Measurements from ENCODE around the gene PPM1E.
"Not testable (repeated sequence)": the region's sequence is repeated elsewhere in the genome, so short reads cannot be mapped to it uniquely, and the experiment has no call there.

PPM1E gene

DNA sequence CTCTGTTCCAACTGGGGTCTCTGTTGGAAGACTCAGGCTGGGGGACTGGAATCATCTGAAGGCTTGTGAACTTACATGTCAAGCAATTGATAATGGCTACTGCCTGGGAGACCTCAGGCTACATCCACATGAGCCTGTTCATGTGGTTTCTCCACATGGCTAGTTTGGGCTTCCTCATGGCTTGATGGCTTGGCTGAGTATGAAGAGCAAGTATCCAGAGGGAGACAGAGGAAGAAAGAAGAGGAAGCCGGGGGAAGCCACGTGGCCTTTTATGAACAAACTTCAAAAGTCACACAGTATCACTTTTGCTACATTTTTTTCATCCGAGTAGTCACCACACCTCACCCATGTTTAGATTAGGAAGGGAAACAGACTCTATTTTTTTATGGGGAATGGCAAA lies 192.2 kb downstream of the PPM1E start:
- no peak for DNase-seq (ENCODE audit: low read depth)

DNA sequence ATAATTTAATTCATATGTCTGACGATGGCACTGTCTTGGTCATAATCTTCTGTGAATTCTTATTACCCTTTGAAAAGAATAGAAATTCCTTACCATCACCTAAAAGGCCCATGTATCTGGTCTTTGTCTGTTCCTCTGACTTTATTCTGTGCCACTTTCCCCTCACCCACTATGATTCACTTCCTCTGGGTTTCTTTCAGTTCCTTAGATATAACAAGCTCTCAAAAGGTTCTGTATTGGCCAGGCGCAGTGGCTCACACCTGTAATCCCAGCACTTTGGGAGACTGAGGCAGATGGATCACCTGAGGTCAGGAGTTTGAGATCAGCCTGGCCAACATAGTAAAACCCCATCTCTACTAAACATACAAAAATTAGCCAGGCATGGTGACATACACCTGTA lies 198.7 kb downstream of the PPM1E start:
- not testable (repeated sequence) for DNase-seq (ENCODE audit: low read depth)

DNA sequence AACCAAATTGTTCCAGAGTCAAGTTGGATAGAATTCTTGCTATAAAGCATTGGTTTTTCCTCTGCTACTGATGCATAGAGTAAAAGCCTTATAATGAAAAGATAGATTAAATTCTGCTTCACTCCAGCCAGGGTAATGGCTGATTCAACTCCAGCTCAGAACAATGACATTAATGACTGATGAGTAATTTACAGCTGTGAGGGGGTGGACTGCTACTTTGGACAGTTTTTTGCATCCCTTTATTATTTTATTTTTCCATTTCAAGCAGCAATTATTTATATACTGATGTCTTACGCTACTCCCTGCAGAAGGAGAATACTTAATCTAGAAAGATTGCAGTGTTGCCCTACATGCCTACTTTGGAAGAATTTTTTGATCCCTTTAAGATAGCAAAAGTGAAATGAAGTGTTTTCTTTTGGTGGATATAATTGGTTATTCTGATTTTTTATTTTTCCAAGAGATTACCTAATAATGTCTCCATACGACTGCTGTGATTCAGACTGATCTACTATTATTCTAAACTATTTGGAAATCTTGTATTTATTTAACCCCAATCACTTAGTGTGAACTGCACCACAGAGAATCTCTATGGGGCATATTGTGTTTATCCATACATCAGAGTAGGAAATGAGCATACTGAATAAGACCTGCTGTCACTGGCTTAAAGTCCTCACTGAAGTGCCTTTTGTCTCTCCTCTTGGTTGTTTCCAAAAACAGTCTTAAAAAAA lies 201.5 kb downstream of the PPM1E start:
- no peak for DNase-seq (ENCODE audit: low read depth)

DNA sequence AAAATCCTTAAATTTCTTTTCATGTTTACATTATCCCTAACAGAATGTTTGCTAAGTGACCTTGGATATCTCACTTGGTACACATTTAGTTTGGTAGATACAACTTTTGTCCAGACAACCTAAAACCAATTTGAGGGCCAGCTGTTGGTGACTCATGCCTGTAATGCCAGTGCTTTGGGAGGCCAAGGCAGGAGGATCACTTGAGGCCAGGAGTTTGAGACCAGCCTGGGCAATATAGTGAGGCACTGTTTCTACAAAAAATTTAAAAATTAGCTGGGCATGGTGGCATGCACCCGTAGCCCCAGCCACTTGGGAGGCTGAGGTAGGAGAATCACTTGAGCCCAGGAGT lies 202.0 kb downstream of the PPM1E start:
- DNase-seq (ENCODE audit: low read depth), result not testable (repeated sequence)

DNA sequence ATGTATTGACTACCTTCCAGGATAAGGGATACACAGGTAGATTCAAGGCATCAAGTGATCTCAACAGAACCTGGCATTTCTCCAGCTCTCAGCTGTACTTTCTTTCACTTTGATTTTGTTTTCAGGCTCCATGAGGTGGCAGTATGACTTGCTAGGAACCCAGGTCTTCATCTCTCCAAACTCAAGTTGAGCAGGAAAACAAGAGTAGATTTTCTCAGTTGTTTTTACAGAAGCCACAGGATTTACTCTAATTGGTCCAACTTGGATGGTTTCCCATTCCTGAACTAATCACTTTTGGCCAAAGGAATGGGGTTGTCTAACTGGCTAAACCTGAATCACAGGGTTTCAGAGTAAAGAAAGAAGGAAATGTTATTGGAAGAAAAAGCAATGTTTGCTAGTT lies 204.4 kb downstream of the PPM1E start:
- no peak for DNase-seq (ENCODE audit: low read depth)

DNA sequence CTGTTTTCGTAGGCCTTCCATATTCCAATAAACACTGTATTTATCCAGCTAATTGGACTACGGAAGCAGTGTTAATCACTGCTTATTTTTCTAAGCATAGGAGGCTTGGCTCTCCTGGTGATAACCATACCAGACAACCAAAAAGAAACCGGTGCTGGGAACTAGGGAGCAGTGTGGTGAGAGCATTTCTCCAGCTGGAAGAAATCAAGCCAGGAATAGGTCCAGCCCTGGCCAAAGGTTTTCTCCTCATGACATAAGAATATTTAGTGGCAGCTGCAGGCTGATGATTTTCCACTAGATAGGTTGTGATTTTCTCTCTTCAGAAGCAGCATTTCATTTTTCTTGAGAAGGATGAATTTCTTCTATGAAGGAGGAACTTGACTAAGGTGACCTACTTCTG lies 209.6 kb downstream of the PPM1E start:
- no peak for DNase-seq (ENCODE audit: low read depth)

DNA sequence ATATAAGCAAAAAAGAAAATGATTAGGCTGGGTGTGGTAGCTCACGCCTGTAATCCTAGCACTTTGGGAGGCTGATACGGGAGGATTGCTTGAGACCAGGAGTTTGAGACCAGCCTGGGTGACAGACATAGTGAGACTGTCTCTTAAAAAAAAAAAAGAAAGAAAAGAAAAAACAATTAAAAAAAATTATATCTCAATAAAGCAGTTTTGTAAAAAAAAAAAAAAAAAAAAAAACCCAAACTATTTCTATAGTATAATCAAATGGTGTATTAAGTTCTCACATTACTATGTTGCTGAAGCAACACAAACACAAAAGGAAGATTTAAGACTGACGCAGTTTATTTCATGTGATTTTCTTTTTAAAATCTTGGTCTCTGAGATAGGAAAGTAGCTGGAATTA lies 210.6 kb downstream of the PPM1E start:
- DNase-seq (ENCODE audit: low read depth), result no peak

DNA sequence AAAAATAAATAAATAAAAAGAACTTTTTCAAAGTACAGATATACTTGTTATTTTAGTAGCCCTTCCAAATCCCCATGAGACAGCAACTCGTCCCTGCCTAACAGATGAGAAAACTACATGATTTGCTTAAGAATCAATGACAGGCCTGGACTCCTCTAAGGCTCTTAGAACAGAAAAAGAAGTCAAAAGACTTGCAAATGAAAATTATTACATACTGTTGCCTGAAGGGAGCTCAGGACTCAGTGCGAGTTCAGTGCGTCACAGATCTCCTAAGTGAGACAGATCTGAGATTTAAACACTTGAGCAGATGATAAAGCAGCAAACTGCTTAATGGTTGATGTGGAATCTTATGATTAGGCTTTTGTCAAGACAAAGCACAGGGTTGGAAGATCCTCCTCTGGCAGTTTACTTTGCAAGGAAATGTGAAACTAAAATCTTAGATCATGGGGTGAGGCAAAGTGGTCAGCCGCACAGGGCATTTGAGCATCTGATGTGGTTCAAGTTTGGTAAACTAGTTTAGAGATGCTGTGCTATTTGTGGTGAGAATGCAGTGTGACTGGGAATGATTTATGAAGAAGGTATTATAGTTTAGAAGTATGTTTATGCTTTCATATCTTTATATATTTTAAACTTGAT lies 212.9 kb downstream of the PPM1E start:
- no peak for DNase-seq (ENCODE audit: low read depth)

DNA sequence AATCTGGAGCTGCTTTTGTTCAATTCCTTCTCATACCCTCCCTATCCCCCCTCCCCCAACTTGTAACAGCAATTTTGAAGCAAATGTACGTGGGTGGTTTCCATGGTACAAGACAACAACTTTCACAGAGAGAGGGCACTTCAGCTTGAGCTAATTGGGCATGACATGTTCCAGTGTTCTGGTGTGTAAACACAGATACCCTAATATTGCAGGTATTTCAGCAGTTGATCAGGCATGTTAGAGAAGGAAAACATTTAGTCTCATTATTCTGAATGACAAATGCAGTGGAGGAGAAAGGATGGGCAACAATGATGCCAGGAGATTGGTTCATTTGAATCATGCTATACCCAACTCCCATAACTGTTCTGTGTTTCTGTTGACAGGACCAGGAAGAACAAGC lies 213.5 kb downstream of the PPM1E start:
- no peak for DNase-seq (ENCODE audit: low read depth)

DNA sequence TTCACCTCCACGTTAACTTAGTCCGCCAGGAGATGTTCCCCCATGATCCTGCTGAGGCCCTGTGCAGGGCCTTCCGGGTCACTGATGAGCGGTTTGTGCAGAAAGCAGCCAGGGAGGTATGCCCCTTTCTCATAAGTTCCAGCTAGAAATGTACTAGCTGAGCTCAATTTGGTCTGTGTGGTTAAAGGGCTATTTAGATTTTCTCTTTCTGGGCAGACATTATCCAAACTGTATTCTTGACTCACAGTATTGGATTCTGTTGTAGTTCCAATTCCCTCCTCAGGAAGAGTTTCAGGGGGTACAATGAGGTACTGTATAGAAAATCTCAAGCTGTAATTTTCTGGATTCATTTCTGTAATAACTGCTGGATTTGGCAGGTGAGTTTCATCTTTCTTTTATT lies 214.0 kb downstream of the PPM1E start:
- no peak for DNase-seq (ENCODE audit: low read depth)

DNA sequence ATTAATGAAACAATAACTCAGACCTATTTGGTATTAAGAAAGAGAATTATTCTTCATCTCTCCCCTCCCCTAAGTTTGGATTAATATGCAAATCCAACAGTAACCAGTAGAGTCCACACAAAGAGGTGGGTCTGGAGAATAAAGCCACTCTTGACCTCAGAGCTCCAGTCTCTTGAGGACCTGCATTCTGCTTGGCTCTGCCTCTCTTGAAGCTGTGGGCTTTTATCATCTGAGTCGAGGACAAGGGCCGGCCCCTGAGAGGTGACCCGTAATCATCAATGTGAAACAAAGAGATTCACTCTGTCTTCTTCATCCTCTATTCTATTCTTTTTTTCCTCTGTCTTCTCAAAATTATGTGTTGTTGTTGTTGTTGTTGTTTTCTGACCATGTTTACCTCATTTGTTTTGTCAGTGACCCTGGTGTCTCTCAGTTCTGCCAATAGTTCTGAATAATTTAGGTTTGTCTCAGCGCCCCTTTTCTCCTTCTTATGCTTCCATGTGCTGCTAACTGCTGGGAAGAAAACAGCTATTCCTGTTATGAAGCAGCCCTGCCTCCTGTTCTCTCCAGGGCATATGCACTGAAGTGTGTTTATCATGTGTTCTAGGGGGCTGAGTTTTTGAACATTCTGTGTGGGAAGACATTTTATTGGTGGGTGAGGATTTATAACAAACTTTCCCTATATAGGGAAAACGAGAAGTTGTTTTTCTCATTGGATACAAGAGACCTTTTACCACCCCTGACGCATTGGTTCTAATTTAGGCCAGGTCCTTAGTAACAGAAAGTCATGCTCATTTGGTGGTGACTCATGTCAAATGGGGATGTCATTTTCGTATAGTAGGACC lies 215.2 kb downstream of the PPM1E start:
- DNase-seq (ENCODE audit: low read depth), result no peak

DNA sequence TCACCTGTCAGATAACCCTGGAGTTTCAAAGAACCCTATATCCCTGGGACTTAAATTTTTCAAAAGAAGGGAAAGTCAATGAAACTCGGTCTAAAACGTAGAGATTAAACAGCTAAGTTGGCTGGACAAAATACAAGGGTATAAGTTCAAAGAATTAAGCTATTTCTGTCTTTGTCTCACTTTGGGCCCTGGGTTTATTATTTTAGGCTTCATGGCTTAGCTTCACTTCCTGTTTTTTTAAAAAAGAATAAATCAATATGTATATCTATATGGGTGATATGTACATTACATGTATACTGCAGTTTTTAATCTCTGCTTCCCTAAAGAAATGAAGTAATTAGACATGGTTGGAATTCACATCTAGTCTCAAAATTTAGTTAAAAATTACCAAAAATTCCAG lies 218.7 kb downstream of the PPM1E start:
- no peak for DNase-seq (ENCODE audit: low read depth)

DNA sequence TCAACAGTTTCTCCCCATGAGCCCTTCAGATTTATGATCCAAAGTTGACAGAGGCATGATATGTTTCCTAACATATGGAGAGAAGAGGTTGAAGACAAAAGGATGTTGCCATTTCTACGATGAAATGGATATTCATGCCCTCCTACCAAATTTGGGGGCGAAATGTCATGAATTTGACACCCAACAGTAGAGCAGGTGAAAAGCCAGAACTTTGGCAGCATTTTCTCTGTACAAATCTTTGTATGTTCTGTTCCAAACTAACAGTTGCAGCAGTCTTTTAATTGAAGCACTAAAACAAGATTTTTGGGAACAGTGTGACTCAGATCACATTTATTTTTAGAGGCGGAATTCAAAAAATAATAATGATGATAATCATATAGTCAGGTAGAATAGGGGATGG lies 220.9 kb downstream of the PPM1E start:
- DNase-seq (ENCODE audit: low read depth), result no peak

DNA sequence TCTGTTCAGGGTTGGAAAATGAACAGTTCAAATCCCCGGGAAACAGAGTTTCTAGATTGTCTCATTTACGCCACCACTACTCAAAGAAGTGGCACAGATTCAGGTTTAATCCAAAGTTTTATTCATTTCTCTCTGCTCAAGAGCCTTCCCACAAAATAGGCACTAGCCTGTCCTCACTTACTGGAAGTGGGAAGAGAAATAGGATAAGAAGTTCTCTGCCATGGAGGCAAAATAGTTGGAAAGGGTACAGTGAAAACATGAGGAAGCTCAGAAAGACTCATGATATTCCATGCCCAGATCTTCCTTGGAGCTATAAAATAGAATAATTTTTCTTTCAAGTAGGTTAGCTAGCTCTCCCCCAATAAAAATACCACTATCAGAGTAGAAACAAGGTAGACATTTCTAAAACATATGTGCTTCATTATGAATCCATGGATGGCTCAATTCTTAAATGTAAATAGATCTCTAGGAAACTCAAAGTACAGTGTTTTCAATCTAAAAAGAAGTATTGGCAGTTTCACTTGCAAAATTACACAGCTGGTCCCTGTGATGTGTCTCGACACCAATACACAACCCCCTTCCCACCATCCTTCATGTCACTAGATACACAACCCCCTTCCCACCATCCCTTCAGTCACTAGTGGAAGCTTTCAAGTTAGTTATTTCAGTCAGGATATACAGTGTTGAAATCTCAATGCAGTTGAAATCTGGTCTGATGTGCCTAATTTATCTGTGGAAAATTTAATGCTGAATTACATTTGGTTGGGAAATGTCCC lies 225.2 kb downstream of the PPM1E start:
- DNase-seq (ENCODE audit: low read depth), result no peak

DNA sequence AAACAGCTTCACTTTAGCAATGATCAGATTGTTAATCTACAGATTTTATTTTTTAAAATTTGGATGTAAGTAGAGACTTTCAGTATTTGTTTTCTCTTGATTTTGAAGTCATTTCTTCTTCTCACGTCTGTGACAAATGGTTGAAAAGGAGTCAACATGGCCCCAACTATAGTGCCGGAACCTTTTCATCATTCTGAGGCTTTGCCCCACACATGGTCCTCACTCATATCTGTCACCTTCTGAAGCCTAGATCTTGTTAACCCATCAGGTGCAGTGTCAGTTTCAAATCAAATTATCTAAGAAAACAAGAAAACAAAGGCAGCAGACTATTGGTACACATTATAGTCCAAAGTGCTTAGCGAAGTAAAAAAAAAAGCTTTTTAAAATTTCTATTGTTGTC lies 227.0 kb downstream of the PPM1E start:
- no peak for DNase-seq (ENCODE audit: low read depth)

DNA sequence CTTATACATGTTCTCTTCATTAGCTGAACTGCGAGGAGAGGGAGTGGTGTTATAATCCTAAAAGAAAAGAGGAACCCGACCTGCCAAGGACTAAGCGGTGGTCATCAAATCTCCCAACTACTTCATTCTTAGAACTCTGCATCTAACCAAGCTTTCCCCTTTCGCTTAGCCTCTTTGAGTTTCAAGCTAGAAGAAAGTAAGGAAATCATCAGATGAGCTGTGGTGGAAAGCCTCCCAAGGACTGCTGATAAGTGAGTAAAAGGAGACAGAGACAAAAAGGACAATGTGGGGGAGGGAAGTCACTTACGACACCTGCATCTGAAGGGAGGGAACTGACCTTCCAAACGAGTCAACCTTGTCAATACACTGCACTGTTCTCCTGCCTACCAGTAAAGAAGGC lies 229.7 kb downstream of the PPM1E start:
- DNase-seq (ENCODE audit: low read depth), result no peak

DNA sequence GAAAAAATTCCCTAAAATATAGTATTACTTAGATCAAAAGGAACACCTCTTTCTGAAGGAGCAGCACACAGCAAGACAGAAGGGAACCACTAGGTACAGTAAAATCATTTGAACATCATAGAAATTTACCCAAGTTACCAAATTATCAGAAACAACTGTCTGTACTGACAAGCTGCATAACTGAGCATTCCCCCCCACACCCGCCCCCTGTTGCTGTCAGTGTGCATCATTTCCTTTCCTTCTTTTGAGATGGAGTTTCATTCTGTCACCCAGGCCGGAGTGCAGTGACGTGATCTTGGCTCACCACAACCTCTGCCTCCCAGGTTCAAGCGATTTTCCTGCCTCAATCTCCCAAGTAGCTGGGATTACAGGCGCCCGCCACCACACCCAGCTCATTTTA lies 230.3 kb downstream of the PPM1E start:
- no peak for DNase-seq (ENCODE audit: low read depth)

DNA sequence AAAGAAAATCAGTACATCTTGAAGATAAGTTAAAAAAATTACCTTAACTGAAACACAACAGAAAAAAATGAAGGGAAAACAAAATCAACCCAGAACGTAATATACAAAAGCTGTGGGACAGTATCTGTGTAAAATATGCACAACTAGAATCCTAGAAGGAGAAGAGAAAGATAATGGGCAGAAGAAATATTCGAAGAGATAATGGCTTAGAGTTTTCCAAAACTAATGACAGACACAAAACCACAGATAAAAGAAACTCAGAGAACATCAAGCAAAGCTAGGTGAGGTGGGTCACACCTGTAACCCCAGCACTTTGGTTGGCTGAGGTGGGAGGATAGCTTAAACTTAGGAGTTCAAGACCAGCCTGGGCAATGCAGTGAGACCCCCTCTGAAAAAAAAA lies 234.0 kb downstream of the PPM1E start:
- DNase-seq (ENCODE audit: low read depth), result no peak

DNA sequence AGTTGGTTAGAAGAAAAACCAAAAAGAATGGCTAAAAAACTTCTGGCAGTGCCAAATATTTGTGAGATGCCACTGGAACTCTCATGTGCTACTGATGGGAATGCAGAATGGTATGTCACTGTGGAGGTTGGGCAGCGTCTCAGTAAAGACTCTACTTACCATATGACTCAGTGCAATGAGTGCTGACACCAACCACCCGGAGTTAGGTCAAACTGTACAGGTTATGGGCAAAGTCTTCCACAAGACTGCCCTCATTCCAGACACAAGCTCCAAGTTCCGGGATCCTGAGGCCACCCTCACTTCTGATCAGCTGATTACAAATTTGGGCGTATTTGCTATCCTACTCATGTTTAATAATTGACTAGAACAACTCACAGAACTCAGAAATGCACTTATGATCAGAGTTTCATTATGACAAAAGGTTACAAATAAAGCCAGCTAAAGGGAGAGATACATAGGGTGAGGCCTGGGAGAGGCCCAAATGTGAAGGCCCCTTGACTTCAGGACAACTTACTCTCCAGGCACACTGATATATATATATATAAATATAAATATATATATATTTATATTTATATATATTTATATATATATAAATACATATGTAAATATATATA lies 236.2 kb downstream of the PPM1E start:
- DNase-seq (ENCODE audit: low read depth), result no peak

DNA sequence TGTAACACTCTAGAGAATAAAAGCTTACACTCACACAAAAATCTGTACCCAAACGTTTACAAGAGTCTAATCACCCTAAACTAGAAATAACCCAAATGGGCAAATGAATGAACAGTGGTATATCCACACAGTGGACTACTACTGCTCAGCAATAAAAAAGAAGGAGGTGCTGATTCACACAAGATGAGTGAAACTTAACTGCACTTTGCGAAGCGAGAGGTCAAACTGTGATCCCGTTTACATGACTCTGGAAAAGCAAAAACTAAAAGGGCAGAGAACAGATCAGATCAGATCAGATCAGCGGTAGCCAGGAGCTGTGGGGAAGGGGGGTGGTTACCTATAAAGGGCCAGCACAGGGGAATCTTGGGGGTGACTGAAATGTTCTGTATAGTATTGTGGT lies 237.7 kb downstream of the PPM1E start:
- no peak for DNase-seq (ENCODE audit: low read depth)

DNA sequence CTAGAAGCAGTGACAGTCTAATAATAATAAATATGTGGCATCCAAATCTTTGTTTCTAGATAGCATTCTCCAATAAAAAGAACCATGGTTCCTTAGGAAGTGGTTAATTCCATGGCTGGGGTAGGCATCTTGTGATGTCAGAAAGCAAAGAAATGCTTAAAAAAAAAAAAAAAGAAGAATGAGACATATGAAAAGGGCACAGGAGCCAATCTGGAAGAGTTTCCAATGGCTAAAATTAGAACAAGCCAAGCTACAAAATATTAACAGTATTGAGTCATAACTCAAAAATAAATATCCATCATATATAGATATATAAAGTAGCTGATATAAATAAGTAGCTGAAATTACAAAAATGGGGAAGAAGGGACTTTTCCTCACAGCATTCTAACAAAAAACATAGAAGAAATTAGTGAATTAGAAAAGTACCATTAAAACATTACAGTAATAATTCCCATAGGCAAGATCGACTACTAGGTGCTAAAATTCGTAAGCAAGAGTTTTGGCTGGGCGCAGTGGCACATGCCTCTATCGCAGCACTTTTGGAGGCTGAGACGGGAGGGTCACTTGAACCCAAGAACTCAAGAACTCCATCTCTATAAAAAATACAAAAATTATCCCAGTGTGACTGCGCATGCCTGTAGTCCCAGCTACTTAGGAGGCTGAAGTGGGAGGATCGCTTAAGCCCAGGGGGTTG lies 239.7 kb downstream of the PPM1E start:
- DNase-seq (ENCODE audit: low read depth), result no peak
